ENCODE data around the gene DDX39B.

- TF ChIP-seq POLR2A (IDR thresholded peaks at IDR 0.05) (no peak), CTCF (IDR thresholded peaks at IDR 0.05) (no peak)
These were observed 56.7 kb downstream of the DDX39B start for GRCh38 chr6:31485055-31485454.
